ENCODE measurements around the gene CRABP1. TPM values are rescaled to one million over a fixed set of nuclear protein-coding genes. Genes with fewer than 3 reads are reported as not detected.

CRABP1 gene
- total and polyA plus RNA-seq, 4 donors, result 1.1 TPM; not detected in 3

DNA sequence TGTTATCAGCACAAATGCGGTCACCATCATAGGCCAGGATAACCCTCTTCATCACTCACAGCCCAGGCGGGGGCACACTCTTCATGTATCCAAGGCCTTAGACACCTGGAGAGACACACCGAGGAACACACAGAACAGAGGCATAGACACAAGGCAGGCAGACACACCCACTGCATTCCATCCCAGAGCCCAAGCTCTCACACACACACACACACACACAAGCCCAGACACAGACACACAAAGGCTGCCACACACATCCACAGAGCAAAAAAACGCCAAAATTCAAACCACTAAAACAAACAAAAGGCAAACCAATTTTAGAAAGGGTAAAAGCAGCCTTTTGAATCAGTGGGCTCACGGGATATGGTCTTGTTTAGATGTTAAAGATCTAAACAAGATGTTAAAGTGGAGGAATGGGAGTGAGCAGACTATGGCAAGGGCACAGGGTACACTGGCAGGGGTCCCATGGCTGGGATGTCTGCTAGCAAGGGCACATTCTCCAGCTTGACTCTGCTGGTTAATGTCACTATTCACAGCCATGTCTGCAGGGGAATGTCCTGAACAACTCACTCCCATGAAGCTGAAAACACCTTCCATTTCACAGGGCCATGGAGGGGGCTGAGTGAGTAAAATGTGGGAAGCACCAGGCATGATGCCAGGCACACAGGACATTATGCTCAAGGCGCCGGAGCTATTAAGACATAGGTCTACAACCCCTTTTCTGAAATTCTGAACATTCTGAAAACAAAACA lies 14.9 kb upstream of the CRABP1 start:
- Histone ChIP-seq H3K36me3 (ENCODE audit: control insufficient read depth in 4 of 4, insufficient read depth in 4 of 4, low read length in 4 of 4) (no peaks in the 10 kb centered on the region), H3K9me3 (ENCODE audit: control insufficient read depth in 4 of 4, insufficient read depth in 3 of 4, low read length in 3 of 4) (no peaks in the 10 kb centered on the region), H3K4me3 (no peak overlapping the region), H3K27me3 (ENCODE audit: control insufficient read depth in 3 of 3, insufficient read depth in 3 of 3, low read length in 2 of 3) (no peaks in the 10 kb centered on the region), H3K9ac (ENCODE audit: insufficient read depth in 1 of 2, low read length in 2 of 2) (no peak overlapping the region), H3K4me1 (ENCODE audit: control insufficient read depth in 5 of 5, insufficient read depth in 5 of 5, low read length in 5 of 5) (peaks cover 0 to 9% (median 0%) of the 10 kb centered on the region in 5 donors), H3K27ac (ENCODE audit: low read depth in 1 of 2, low read length in 1 of 2) (no peak overlapping the region)
- peak in 2 of 3 donors; percentile 39 to 42 for DNase-seq
- TF ChIP-seq, protein P1, sequence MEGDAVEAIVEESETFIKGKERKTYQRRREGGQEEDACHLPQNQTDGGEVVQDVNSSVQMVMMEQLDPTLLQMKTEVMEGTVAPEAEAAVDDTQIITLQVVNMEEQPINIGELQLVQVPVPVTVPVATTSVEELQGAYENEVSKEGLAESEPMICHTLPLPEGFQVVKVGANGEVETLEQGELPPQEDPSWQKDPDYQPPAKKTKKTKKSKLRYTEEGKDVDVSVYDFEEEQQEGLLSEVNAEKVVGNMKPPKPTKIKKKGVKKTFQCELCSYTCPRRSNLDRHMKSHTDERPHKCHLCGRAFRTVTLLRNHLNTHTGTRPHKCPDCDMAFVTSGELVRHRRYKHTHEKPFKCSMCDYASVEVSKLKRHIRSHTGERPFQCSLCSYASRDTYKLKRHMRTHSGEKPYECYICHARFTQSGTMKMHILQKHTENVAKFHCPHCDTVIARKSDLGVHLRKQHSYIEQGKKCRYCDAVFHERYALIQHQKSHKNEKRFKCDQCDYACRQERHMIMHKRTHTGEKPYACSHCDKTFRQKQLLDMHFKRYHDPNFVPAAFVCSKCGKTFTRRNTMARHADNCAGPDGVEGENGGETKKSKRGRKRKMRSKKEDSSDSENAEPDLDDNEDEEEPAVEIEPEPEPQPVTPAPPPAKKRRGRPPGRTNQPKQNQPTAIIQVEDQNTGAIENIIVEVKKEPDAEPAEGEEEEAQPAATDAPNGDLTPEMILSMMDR (IDR thresholded peaks at IDR 0.05; ENCODE audit: control extremely low read depth, extremely low read depth), result no peak
- WGBS, 2 donors, result 72 to 77% methylated on average over 7 of the region's 7 CpGs
- ATAC-seq (ENCODE audit: insufficient read depth, low FRiP score), result no peak

- DNase-seq (no peak), ATAC-seq (ENCODE audit: insufficient read depth, low FRiP score) (no peak)
- no peaks in the 10 kb centered on the region for H3K36me3 ChIP-seq (ENCODE audit: control insufficient read depth in 4 of 4, insufficient read depth in 4 of 4, low read length in 4 of 4)
- no peak overlapping the region for H3K27ac ChIP-seq (ENCODE audit: low read depth in 1 of 2, low read length in 1 of 2)
- no peak overlapping the region for H3K4me3 ChIP-seq
- H3K4me1 ChIP-seq (ENCODE audit: control insufficient read depth in 5 of 5, insufficient read depth in 5 of 5, low read length in 5 of 5), result peaks cover 0 to 11% (median 0%) of the 10 kb centered on the region in 5 donors
- TF ChIP-seq, protein P1 (IDR thresholded peaks at IDR 0.05; ENCODE audit: control extremely low read depth, extremely low read depth), result no peak
- 15 to 39% methylated on average over 1 of the region's 1 CpG for WGBS, 2 donors
- H3K9me3 ChIP-seq (ENCODE audit: control insufficient read depth in 4 of 4, insufficient read depth in 3 of 4, low read length in 3 of 4), result no peaks in the 10 kb centered on the region
- no peak overlapping the region for H3K9ac ChIP-seq (ENCODE audit: insufficient read depth in 1 of 2, low read length in 2 of 2)
- H3K27me3 ChIP-seq (ENCODE audit: control insufficient read depth in 3 of 3, insufficient read depth in 3 of 3, low read length in 2 of 3), result no peaks in the 10 kb centered on the region
Measured at GRCh38 chr15:78327466-78327865, 12.7 kb upstream of the CRABP1 start.

- no peak for ATAC-seq (ENCODE audit: insufficient read depth, low FRiP score)
- 26 to 46% methylated on average over 4 of the region's 4 CpGs for WGBS, 2 donors
- no peak for DNase-seq
- Histone ChIP-seq H3K4me1 (ENCODE audit: control insufficient read depth in 5 of 5, insufficient read depth in 5 of 5, low read length in 5 of 5) (peaks cover 0 to 6% (median 0%) of the 10 kb centered on the region in 5 donors), H3K9ac (ENCODE audit: insufficient read depth in 1 of 2, low read length in 2 of 2) (no peak overlapping the region), H3K36me3 (ENCODE audit: control insufficient read depth in 4 of 4, insufficient read depth in 4 of 4, low read length in 4 of 4) (no peaks in the 10 kb centered on the region), H3K9me3 (ENCODE audit: control insufficient read depth in 4 of 4, insufficient read depth in 3 of 4, low read length in 3 of 4) (no peaks in the 10 kb centered on the region), H3K4me3 (no peak overlapping the region), H3K27ac (ENCODE audit: low read depth in 1 of 2, low read length in 1 of 2) (no peak overlapping the region), H3K27me3 (ENCODE audit: control insufficient read depth in 3 of 3, insufficient read depth in 3 of 3, low read length in 2 of 3) (peaks cover 0 to 4% (median 0%) of the 10 kb centered on the region in 3 donors)
- TF ChIP-seq, protein P1 (IDR thresholded peaks at IDR 0.05; ENCODE audit: control extremely low read depth, extremely low read depth), result no peak
Measured at GRCh38 chr15:78329625-78330024, 10.5 kb upstream of the CRABP1 start.
